Effector memory CD4-positive, alpha-beta T cell (primary cell): ENCODE measurements around the gene ENTHD1.
"Not testable (repeated sequence)": the region's sequence is repeated elsewhere in the genome, so short reads cannot be mapped to it uniquely, and the experiment has no call there.

Experiments
- DNase-seq, 3 donors: peaks; one replicate each; pipeline ENCODE4 v3.0.0-alpha.2; 2020
- H3K27ac ChIP-seq: 2 replicates; pipeline ENCODE4 v1.7.0; 2013; ENCODE audit warnings: mild to moderate bottlenecking, low read length, moderate library complexity; ENCODE audit not compliant: insufficient read depth, poor library complexity, severe bottlenecking
- H3K27me3 ChIP-seq: replicated peaks from 2 replicates; pipeline ENCODE4 v1.7.0; 2013; ENCODE audit warnings: mild to moderate bottlenecking, low read length; ENCODE audit not compliant: insufficient read depth, control insufficient read depth, poor library complexity, severe bottlenecking
- H3K36me3 ChIP-seq: 2 replicates; pipeline ENCODE4 v1.7.0; 2013; ENCODE audit warnings: mild to moderate bottlenecking, low read length, moderate library complexity; ENCODE audit not compliant: control insufficient read depth, insufficient read depth
- H3K4me1 ChIP-seq: 2 replicates; pipeline ENCODE4 v1.7.0; 2013; ENCODE audit warnings: low read length, mild to moderate bottlenecking; ENCODE audit not compliant: control insufficient read depth, insufficient read depth, poor library complexity, severe bottlenecking
- H3K4me3 ChIP-seq: 2 replicates; pipeline ENCODE4 v1.7.0; 2013; ENCODE audit warnings: low read length, low read depth, mild to moderate bottlenecking; ENCODE audit not compliant: insufficient read depth, poor library complexity, severe bottlenecking
- H3K9me3 ChIP-seq: 2 replicates; pipeline ENCODE4 v1.7.0; 2013; ENCODE audit warnings: mild to moderate bottlenecking, low read length, moderate library complexity; ENCODE audit not compliant: control insufficient read depth

ENTHD1 gene

GRCh38 chr22:39745789-39746188, 147.8 kb downstream of the ENTHD1 start:
- no peak overlapping the region for H3K27ac ChIP-seq
- no peak overlapping the region for H3K4me3 ChIP-seq
- no peaks in the 10 kb centered on the region for H3K36me3 ChIP-seq
- H3K4me1 ChIP-seq = no peaks in the 10 kb centered on the region
- DNase-seq = no peak
- no peaks in the 10 kb centered on the region for H3K9me3 ChIP-seq
- no peaks in the 10 kb centered on the region for H3K27me3 ChIP-seq

GRCh38 chr22:39744353-39744752, 149.2 kb downstream of the ENTHD1 start:
- no peaks in the 10 kb centered on the region for H3K27me3 ChIP-seq
- no peak overlapping the region for H3K4me3 ChIP-seq
- DNase-seq = no peak
- no peaks in the 10 kb centered on the region for H3K9me3 ChIP-seq
- no peak overlapping the region for H3K27ac ChIP-seq
- H3K36me3 ChIP-seq = no peaks in the 10 kb centered on the region
- no peaks in the 10 kb centered on the region for H3K4me1 ChIP-seq

- H3K4me3 ChIP-seq = no peak overlapping the region
- DNase-seq = no peak
- no peaks in the 10 kb centered on the region for H3K36me3 ChIP-seq
- H3K9me3 ChIP-seq = no peaks in the 10 kb centered on the region
- H3K27me3 ChIP-seq = no peaks in the 10 kb centered on the region
- H3K4me1 ChIP-seq = no peaks in the 10 kb centered on the region
- H3K27ac ChIP-seq = no peak overlapping the region
Observed at GRCh38 chr22:39743935-39744334, 149.6 kb downstream of the ENTHD1 start.

GRCh38 chr22:39739338-39740027, 154.1 kb downstream of the ENTHD1 start:
- Histone ChIP-seq H3K4me1 (no peaks in the 10 kb centered on the region), H3K27me3 (no peaks in the 10 kb centered on the region), H3K27ac (no peak overlapping the region), H3K9me3 (no peaks in the 10 kb centered on the region), H3K36me3 (no peaks in the 10 kb centered on the region), H3K4me3 (no peak overlapping the region)
- DNase-seq = no peak

GRCh38 chr22:39738746-39739145, 154.8 kb downstream of the ENTHD1 start:
- no peak overlapping the region for H3K27ac ChIP-seq
- H3K9me3 ChIP-seq = no peaks in the 10 kb centered on the region
- H3K27me3 ChIP-seq = no peaks in the 10 kb centered on the region
- no peaks in the 10 kb centered on the region for H3K4me1 ChIP-seq
- H3K36me3 ChIP-seq = no peaks in the 10 kb centered on the region
- DNase-seq = no peak
- no peak overlapping the region for H3K4me3 ChIP-seq

GRCh38 chr22:39735776-39736175, 157.8 kb downstream of the ENTHD1 start:
- H3K9me3 ChIP-seq = no peaks in the 10 kb centered on the region
- H3K27me3 ChIP-seq = no peaks in the 10 kb centered on the region
- no peaks in the 10 kb centered on the region for H3K4me1 ChIP-seq
- no peak overlapping the region for H3K4me3 ChIP-seq
- H3K36me3 ChIP-seq = no peaks in the 10 kb centered on the region
- H3K27ac ChIP-seq = no peak overlapping the region
- no peak for DNase-seq

GRCh38 chr22:39734866-39735265, 158.7 kb downstream of the ENTHD1 start:
- no peak for DNase-seq
- Histone ChIP-seq H3K9me3 (no peaks in the 10 kb centered on the region), H3K4me3 (no peak overlapping the region), H3K4me1 (no peaks in the 10 kb centered on the region), H3K27me3 (no peaks in the 10 kb centered on the region), H3K27ac (no peak overlapping the region), H3K36me3 (no peaks in the 10 kb centered on the region)

- H3K4me1 ChIP-seq, H3K4me3 ChIP-seq, H3K36me3 ChIP-seq, H3K27me3 ChIP-seq, DNase-seq, H3K27ac ChIP-seq, H3K9me3 ChIP-seq: not testable (repeated sequence)
Observed at GRCh38 chr22:39734046-39734445, 159.5 kb downstream of the ENTHD1 start.

- no peak overlapping the region for H3K4me3 ChIP-seq
- H3K27me3 ChIP-seq = no peaks in the 10 kb centered on the region
- H3K36me3 ChIP-seq = no peaks in the 10 kb centered on the region
- DNase-seq = no peak
- H3K9me3 ChIP-seq = no peaks in the 10 kb centered on the region
- no peaks in the 10 kb centered on the region for H3K4me1 ChIP-seq
- no peak overlapping the region for H3K27ac ChIP-seq
Observed at GRCh38 chr22:39733191-39733590, 160.4 kb downstream of the ENTHD1 start.

GRCh38 chr22:39732625-39733024, 160.9 kb downstream of the ENTHD1 start:
- no peaks in the 10 kb centered on the region for H3K27me3 ChIP-seq
- no peaks in the 10 kb centered on the region for H3K36me3 ChIP-seq
- DNase-seq = no peak
- no peaks in the 10 kb centered on the region for H3K4me1 ChIP-seq
- H3K9me3 ChIP-seq = no peaks in the 10 kb centered on the region
- no peak overlapping the region for H3K27ac ChIP-seq
- H3K4me3 ChIP-seq = no peak overlapping the region
